ENCODE data around the gene ATN1. TPM values are rescaled to one million over a fixed set of nuclear protein-coding genes. Genes with fewer than 3 reads are reported as not detected.

Gene ATN1
- total and polyA plus RNA-seq, 4 donors, result 3.6 to 12.6 (median 7.9) TPM

GRCh38 chr12:6955108-6956020 is 27.6 kb downstream of the ATN1 start:
- Histone ChIP-seq H3K27ac (ENCODE audit: low read depth in 1 of 2, low read length in 2 of 2) (no peak overlapping the region), H3K36me3 (ENCODE audit: control insufficient read depth in 4 of 4, insufficient read depth in 3 of 4, low read depth in 1 of 4, low read length in 3 of 4) (peaks cover 0 to 3% (median 2%) of the 10 kb centered on the region in 4 donors), H3K27me3 (ENCODE audit: control insufficient read depth in 4 of 4, insufficient read depth in 4 of 4, low read length in 3 of 4) (no peaks in the 10 kb centered on the region), H3K9me3 (ENCODE audit: control insufficient read depth in 4 of 4, low read length in 3 of 4) (no peaks in the 10 kb centered on the region), H3K4me3 (ENCODE audit: low read depth in 1 of 3, low read length in 3 of 3) (no peak overlapping the region), H3K4me1 (ENCODE audit: control insufficient read depth in 4 of 4, insufficient read depth in 4 of 4, low read length in 3 of 4) (peaks cover 0 to 10% (median 1%) of the 10 kb centered on the region in 4 donors), H3K9ac (ENCODE audit: low read depth in 1 of 2, low read length in 2 of 2) (no peak overlapping the region)
- TF ChIP-seq EGR1 (IDR thresholded peaks at IDR 0.05; ENCODE audit: low read depth in 2 of 2) (no peak), REST (IDR thresholded peaks at IDR 0.05) (no peak), JUND (IDR thresholded peaks at IDR 0.05) (no peak), RAD21 (IDR thresholded peaks at IDR 0.05) (no peak), HNF4A (conservative IDR thresholded peaks at IDR 0.05) (no peak), SP1 (IDR thresholded peaks at IDR 0.05) (no peak), TAF1 (conservative IDR thresholded peaks at IDR 0.05) (no peak), MAX (IDR thresholded peaks at IDR 0.05) (no peak), FOXA2 (IDR thresholded peaks at IDR 0.05) (no peak), ATF3 (IDR thresholded peaks at IDR 0.05) (no peak), HNF4G (IDR thresholded peaks at IDR 0.05) (no peak), CTCF (IDR thresholded peaks at IDR 0.05; ENCODE audit: low read depth, low read length, missing input control) (no peak), NR2F2 (IDR thresholded peaks at IDR 0.05) (no peak), RXRA (IDR thresholded peaks at IDR 0.05) (no peak)
- no peak for DNase-seq (ENCODE audit: low spot score)
- WGBS, result 92% methylated on average over 22 of the region's 22 CpGs

- 82% methylated on average over 28 of the region's 28 CpGs for WGBS
- Histone ChIP-seq H3K4me1 (ENCODE audit: control insufficient read depth in 4 of 4, insufficient read depth in 4 of 4, low read length in 3 of 4) (peaks cover 0 to 19% (median 7%) of the 10 kb centered on the region in 4 donors), H3K27me3 (ENCODE audit: control insufficient read depth in 4 of 4, insufficient read depth in 4 of 4, low read length in 3 of 4) (no peaks in the 10 kb centered on the region), H3K27ac (ENCODE audit: low read depth in 1 of 2, low read length in 2 of 2) (no peak overlapping the region), H3K4me3 (ENCODE audit: low read depth in 1 of 3, low read length in 3 of 3) (no peak overlapping the region), H3K9me3 (ENCODE audit: control insufficient read depth in 4 of 4, low read length in 3 of 4) (no peaks in the 10 kb centered on the region), H3K9ac (ENCODE audit: low read depth in 1 of 2, low read length in 2 of 2) (no peak overlapping the region), H3K36me3 (ENCODE audit: control insufficient read depth in 4 of 4, insufficient read depth in 3 of 4, low read depth in 1 of 4, low read length in 3 of 4) (peaks cover 0 to 3% (median 2%) of the 10 kb centered on the region in 4 donors)
- TF ChIP-seq CTCF (IDR thresholded peaks at IDR 0.05; ENCODE audit: low read depth, low read length, missing input control) (no peak), FOXA2 (IDR thresholded peaks at IDR 0.05) (no peak), RAD21 (IDR thresholded peaks at IDR 0.05) (no peak), FOXA1 (IDR thresholded peaks at IDR 0.05) (no peak)
- no peak for DNase-seq (ENCODE audit: low spot score)
Observed at GRCh38 chr12:6956021-6956727, 28.4 kb downstream of the ATN1 start.
